Right cardiac atrium (tissue), 5 donors: Measurements from ENCODE around the gene C10orf143. TPM values are rescaled to one million over a fixed set of nuclear protein-coding genes. Genes with fewer than 3 reads are reported as not detected.

Experiments
- polyA plus RNA-seq: library from polyadenylated mRNA; stranded (reverse); fragments of 200-250 nt; gene quantifications from one replicate; pipeline ENCODE4 v1.2.3, GENCODE V29; 2013
- total RNA-seq, 4 donors: library from RNA; stranded (reverse); fragmentation: NEBNext Ultra II Directional; extraction: Animal tissue kit (Norgen Biotek cat#: 25700); gene quantifications; one replicate each; pipeline ENCODE4 v1.2.1, GENCODE V29; 2021
- donor health status: healthy with polysubstance abuse.
- donor health status: DM: no; HTN: yes; CAD: no.
- donor health status: DM: no; HTN: no; CAD: no.
- donor health status: DM: no; HTN: yes; CAD: no; lungs with severe emphysema.
- donor health status: DM: yes; HTN: yes; CAD: no.

The C10orf143 gene
- total and polyA plus RNA-seq, 5 donors = 1.7 to 4.0 (median 2.4) TPM

Other genes starting within 250 kb of the C10orf143 start
- 1 to 10 TPM; 4.4 to 9.7 (median 7.7) TPM for gene EBF3, start 146.6 kb downstream of the C10orf143 start, total RNA-seq
- gene EBF3, start 146.6 kb downstream of the C10orf143 start, polyA plus RNA-seq = 8.5 TPM
- gene GLRX3, start 25.6 kb upstream of the C10orf143 start, total RNA-seq = 10 to 100 TPM; 52.8 to 60.0 (median 57.0) TPM
- gene GLRX3, start 25.6 kb upstream of the C10orf143 start, polyA plus RNA-seq = 62.5 TPM